IPS-20b (cell line): ENCODE results near the gene FBXO15.

Source experiments
- H3K27ac ChIP-seq: one replicate; pipeline ENCODE4 v1.5.1; 2013; ENCODE audit warnings: low read length
- H3K27me3 ChIP-seq: 2 replicates; pipeline ENCODE4 v1.6.1; 2013; ENCODE audit warnings: mild to moderate bottlenecking, low read length, inconsistent platforms; ENCODE audit not compliant: insufficient read depth
- H3K36me3 ChIP-seq: 2 replicates; pipeline ENCODE4 v1.6.1; 2013; ENCODE audit warnings: low read depth, mild to moderate bottlenecking, inconsistent platforms, low read length, moderate library complexity; ENCODE audit not compliant: insufficient read depth
- H3K4me1 ChIP-seq: 2 replicates; pipeline ENCODE4 v1.6.1; 2013; ENCODE audit warnings: mild to moderate bottlenecking, control low read depth, inconsistent platforms, low read length, moderate library complexity; ENCODE audit not compliant: insufficient read depth
- H3K4me3 ChIP-seq: 2 replicates; pipeline ENCODE4 v1.5.1; 2013; ENCODE audit warnings: mild to moderate bottlenecking, low read length, inconsistent platforms
- H3K9ac ChIP-seq: 2 replicates; pipeline ENCODE4 v1.6.1; 2013; ENCODE audit warnings: low read depth, mild to moderate bottlenecking, inconsistent platforms, low read length, moderate library complexity
- H3K9me3 ChIP-seq: 2 replicates; pipeline ENCODE4 v1.6.1; 2013; ENCODE audit warnings: mild to moderate bottlenecking, low read depth, low read length, inconsistent platforms; ENCODE audit not compliant: insufficient read depth

The FBXO15 gene

DNA sequence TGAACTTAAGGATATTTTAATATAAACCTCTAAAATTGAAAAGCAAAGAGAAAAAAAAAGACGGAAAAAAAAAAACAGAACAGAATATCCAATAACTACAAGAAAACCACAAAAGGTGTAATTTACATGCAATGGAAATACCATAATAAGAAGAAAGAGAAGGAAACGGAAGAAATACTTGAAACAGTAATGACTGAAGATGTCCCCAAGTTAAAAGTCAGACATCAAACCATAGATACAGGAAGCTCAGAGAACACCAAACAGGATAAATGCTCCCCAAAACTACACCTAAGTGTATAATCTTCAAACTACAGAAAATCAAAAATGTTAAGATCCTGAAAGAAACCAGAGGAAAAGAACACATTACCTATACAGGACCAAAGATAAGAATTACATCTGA is 39.2 kb downstream of the FBXO15 start:
- H3K27ac ChIP-seq, result no peak overlapping the region
- H3K4me3 ChIP-seq, result no peak overlapping the region
- no peaks in the 10 kb centered on the region for H3K36me3 ChIP-seq
- H3K4me1 ChIP-seq, result peaks cover 4% of the 10 kb centered on the region; the same call in 1 of the 2 replicates
- H3K27me3 ChIP-seq, result no peaks in the 10 kb centered on the region
- no peak overlapping the region for H3K9ac ChIP-seq
- H3K9me3 ChIP-seq, result peaks cover 17% of the 10 kb centered on the region

GRCh38 chr18:74097803-74098202 is 49.8 kb downstream of the FBXO15 start:
- Histone ChIP-seq H3K36me3 (no peaks in the 10 kb centered on the region), H3K27me3 (no peaks in the 10 kb centered on the region), H3K9me3 (0 out of 2 replicates have a peak, but pooled peaks cover 5% of the 10 kb centered on the region), H3K9ac (no peak overlapping the region), H3K4me1 (no peaks in the 10 kb centered on the region), H3K27ac (no peak overlapping the region), H3K4me3 (no peak overlapping the region)

DNA sequence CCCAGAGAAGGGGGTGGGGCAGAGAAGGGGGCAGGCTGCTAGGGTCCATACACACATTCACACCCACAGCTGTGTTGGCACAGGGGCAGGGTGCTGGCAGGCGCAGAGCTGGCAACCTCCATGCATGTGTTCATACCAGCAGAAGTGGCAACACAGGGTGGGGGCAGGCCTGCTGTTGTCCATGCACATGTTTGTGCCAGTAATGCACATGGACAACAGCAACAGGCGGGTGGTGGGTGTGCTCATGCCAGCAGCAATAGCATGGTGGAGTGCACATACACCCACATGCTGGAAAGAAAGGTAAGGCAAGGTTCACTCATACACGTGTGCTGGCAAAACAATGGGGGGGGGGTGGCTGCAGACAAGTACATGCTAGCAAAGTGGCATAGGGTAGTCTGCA is 54.7 kb downstream of the FBXO15 start:
- 0 out of 2 replicates have a peak, but pooled peaks cover 5% of the 10 kb centered on the region for H3K9me3 ChIP-seq
- no peaks in the 10 kb centered on the region for H3K36me3 ChIP-seq
- H3K9ac ChIP-seq, result no peak overlapping the region
- H3K27me3 ChIP-seq, result no peaks in the 10 kb centered on the region
- H3K4me3 ChIP-seq, result no peak overlapping the region
- no peak overlapping the region for H3K27ac ChIP-seq
- H3K4me1 ChIP-seq, result no peaks in the 10 kb centered on the region

GRCh38 chr18:74084184-74084855 is 63.3 kb downstream of the FBXO15 start:
- no peaks in the 10 kb centered on the region for H3K9me3 ChIP-seq
- H3K27me3 ChIP-seq, result no peaks in the 10 kb centered on the region
- no peaks in the 10 kb centered on the region; the same call in 1 of the 2 replicates for H3K4me1 ChIP-seq

DNA sequence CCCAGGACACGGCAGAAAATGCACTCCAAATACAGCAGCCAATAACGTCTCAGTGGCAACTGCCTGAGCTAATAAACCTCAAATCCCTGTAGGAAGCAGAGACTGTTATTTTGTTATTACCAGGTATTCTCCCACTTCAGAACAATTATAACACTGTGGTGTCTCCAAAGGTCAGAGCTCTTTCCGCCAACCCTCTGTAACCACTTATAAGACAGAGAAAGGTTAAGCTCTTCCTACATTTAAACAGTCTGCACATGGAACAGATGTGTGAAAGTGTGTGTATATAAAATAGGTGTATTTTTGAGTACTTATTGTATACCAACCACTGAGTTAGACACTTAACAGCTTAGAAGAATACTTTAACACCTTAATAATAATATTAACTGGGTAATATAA is 64.1 kb downstream of the FBXO15 start:
- H3K4me1 ChIP-seq, result no peaks in the 10 kb centered on the region; the same call in 1 of the 2 replicates
- H3K9me3 ChIP-seq, result no peaks in the 10 kb centered on the region
- H3K27ac ChIP-seq, result no peak overlapping the region
- H3K9ac ChIP-seq, result no peak overlapping the region
- H3K36me3 ChIP-seq, result no peaks in the 10 kb centered on the region
- no peak overlapping the region for H3K4me3 ChIP-seq
- no peaks in the 10 kb centered on the region for H3K27me3 ChIP-seq

More at GRCh38 chr18:74084184-74084855, 63.3 kb downstream of the FBXO15 start:
- Histone ChIP-seq H3K36me3 (no peaks in the 10 kb centered on the region), H3K4me3 (no peak overlapping the region), H3K9ac (no peak overlapping the region), H3K27ac (no peak overlapping the region)

- Histone ChIP-seq H3K36me3 (no peaks in the 10 kb centered on the region), H3K9ac (no peak overlapping the region), H3K9me3 (no peaks in the 10 kb centered on the region), H3K27me3 (no peaks in the 10 kb centered on the region), H3K4me3 (no peak overlapping the region), H3K27ac (no peak overlapping the region), H3K4me1 (no peaks in the 10 kb centered on the region; the same call in 1 of the 2 replicates)
Measured at GRCh38 chr18:74082742-74083556, 64.7 kb downstream of the FBXO15 start.

GRCh38 chr18:74081966-74082741 is 65.5 kb downstream of the FBXO15 start:
- Histone ChIP-seq H3K27me3 (no peaks in the 10 kb centered on the region), H3K27ac (no peak overlapping the region), H3K9ac (no peak overlapping the region), H3K4me1 (no peaks in the 10 kb centered on the region; the same call in 1 of the 2 replicates), H3K9me3 (no peaks in the 10 kb centered on the region), H3K36me3 (no peaks in the 10 kb centered on the region), H3K4me3 (no peak overlapping the region)

DNA sequence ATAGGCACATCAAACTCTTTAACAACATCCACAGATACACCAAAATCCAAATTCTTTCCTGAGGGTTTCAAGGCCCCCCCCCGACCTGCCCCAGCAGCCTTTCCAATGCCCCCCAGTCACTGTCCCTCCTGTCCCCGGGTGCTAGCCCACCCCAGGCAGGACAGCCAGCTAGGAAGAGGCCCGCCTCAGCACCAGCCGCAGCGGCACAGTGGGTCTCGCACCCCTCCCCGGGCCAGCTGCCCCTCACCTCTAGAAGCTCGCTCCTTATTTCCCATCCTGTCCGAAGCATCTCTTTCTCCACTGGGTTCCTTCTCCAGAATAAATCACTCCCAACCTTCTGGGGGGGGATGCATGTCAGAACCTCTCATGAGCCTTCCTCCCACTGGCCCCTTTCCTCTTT is 69.4 kb downstream of the FBXO15 start:
- H3K4me3 ChIP-seq, result no peak overlapping the region
- H3K27me3 ChIP-seq, result no peaks in the 10 kb centered on the region
- no peaks in the 10 kb centered on the region for H3K9me3 ChIP-seq
- H3K36me3 ChIP-seq, result no peaks in the 10 kb centered on the region
- no peak overlapping the region for H3K27ac ChIP-seq
- no peak overlapping the region for H3K9ac ChIP-seq
- H3K4me1 ChIP-seq, result no peaks in the 10 kb centered on the region; the same call in 1 of the 2 replicates

DNA sequence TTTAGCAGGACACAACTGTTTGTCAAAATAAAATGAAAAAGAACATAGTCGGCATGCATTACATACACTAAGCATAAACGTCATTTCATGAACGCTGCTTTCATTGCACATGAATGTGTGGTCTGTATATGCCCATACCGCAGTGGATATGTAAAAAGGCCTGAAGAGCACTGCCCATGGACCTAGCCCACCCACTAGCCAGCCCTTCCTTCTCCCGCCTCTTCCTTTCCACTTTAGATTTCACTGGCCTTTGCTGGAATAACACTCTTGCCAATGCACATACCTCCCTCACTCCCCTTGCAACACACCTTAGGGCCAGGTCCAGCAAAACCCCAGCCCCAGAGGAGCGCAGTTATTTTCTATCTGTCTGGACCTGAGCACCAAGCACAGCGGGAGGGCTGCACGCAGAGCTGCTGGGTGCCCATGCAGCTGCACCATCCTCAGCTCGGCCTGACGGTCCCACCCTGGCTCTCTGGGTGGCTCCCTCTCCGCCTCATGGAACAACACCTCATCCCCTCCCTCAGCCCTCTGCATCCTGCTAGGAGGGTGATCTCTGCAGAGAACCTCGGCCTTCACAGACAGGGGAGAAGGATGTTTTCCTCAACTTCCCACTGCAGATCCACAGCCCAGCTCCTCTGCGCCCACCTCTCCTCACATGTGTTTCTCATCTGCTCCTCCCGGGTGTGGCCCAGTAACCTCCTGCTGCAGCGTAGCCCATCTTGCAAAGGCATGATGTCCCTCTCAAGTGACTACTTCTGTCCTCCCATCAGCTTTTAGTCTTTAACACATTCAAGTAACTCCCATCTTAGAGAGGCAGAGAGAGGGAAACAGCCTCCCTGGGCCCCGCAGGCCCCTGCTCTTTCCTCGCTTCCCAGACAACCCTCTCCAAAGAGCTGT is 72.7 kb downstream of the FBXO15 start:
- Histone ChIP-seq H3K9me3 (no peaks in the 10 kb centered on the region), H3K27ac (no peak overlapping the region), H3K36me3 (no peaks in the 10 kb centered on the region)

GRCh38 chr18:74073957-74074667 is 73.5 kb downstream of the FBXO15 start:
- H3K4me3 ChIP-seq, result no peak overlapping the region
- H3K36me3 ChIP-seq, result no peaks in the 10 kb centered on the region
- no peak overlapping the region for H3K9ac ChIP-seq
- H3K9me3 ChIP-seq, result no peaks in the 10 kb centered on the region
- no peak overlapping the region for H3K27ac ChIP-seq
- H3K4me1 ChIP-seq, result no peaks in the 10 kb centered on the region
- H3K27me3 ChIP-seq, result no peaks in the 10 kb centered on the region

More for the DNA sequence above, 72.7 kb downstream of the FBXO15 start:
- no peak overlapping the region for H3K4me3 ChIP-seq
- H3K9ac ChIP-seq, result no peak overlapping the region
- no peaks in the 10 kb centered on the region for H3K4me1 ChIP-seq
- H3K27me3 ChIP-seq, result no peaks in the 10 kb centered on the region
